HG03442 (cell line): ENCODE data around the gene SFMBT2.
"Not testable (repeated sequence)": the region's sequence is repeated elsewhere in the genome, so short reads cannot be mapped to it uniquely, and the experiment has no call there.

Experiments used
- ATAC-seq: cut with Tn5 transposase; IDR thresholded peaks from one replicate; pipeline ENCODE4 v1.9.1; 2021; ENCODE audit warnings: mild to moderate bottlenecking, moderate library complexity; ENCODE audit not compliant: unreplicated experiment

The SFMBT2 gene

DNA sequence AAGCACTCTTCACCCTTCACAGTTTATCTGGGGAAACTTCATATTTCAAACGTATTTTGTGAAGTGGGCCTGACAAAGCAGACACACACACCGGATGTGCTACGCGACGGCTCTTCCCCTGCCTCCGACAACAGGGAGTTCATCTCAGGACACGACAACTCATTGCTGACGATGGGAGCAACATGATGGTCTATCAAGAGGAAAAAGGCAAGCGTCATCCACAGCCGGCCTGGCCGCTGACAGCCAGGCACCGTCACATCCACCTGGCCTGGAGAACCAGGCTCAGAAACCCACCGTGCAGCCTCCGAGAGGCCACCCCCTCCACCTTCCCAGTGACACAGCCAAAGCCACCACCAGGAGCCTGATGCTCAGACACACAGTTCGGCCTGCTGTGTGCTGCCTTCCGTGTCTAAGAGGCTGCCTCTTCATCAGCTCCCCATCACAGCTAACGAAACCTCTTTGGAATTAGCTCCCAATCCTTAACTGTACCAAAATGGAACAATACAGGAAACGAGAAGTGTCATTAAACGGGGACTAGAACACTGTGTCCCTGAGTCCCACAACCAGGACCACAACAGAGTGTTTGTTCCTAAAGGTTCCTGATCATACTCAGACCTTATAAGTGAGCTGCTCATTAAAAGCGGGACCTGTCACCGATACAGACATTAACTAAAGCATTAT is 76.7 kb downstream of the SFMBT2 start:
- ATAC-seq = no peak

DNA sequence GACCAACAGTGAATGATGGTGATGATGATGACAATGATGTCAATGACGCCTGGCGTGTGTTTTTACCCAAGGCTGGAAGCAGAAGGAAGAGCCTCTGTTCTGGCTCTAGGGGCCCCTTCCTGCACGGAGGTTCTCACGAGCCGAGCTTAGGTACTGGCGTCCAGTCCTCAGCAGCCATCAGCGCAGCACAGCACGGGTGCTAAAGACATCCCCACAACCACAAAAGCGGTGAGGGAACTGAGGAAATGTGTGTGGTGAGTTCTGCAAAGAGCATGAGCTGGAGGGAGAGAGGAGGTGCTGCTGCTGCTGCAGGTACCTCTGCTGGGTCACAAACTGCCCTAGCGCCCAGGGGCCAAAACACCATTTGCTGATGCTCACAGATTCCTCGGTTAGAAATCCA is 81.6 kb downstream of the SFMBT2 start:
- no peak for ATAC-seq

DNA sequence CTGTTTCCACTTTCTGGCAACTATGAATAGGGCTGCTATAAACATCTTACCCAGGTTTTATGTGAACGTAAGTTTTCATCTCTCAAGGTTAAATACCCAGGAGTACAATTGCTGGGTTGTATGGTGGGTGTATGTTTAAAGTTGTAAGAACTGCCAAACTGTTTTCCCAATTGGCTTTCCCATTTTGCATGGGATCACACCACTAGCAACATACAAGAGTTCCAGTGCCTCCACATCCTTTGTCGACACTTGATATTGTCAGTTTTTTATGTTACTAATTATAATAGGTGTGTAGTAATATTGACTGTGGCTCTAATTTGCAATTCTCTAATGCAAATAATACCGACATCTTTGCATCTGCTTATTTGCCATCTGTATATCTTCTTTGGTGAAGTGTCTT is 82.9 kb downstream of the SFMBT2 start:
- no peak for ATAC-seq

DNA sequence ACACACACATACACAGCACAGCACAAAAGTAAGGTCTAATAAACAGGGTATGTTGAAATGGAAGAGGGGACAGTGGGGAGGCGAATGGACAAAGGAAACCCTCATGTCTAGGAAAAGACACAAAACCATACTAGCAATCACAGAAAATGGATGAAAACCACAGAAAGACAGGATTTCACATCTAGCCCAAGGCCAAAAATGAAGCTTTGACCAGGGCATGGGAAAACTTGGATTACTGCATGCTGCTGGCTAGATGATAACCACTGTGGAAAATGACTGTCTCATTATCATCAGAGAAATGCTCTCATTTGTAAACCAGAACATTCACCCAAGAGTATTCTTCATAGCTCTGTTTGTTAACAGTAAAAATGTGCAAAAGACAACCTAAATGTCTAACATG is 88.2 kb downstream of the SFMBT2 start:
- no peak for ATAC-seq

DNA sequence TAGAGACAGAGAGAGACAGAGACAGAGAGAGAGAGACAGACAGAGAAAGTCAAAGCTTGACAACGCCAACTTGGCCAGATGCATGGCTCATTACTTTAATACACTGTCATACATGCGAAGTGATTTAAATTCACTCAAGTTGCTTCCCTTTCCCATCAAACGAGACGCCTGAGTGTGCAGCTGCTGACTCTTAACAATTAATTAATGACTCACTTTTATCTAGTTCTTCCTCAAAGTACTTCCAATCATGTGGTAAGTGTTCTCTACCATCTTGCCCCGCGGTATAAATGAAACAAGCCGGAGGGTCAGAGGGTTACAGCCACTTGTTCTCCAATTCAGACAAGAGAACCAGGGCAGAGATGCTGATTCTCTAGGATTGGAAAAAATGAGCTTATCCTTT is 90.8 kb downstream of the SFMBT2 start:
- ATAC-seq = no peak

DNA sequence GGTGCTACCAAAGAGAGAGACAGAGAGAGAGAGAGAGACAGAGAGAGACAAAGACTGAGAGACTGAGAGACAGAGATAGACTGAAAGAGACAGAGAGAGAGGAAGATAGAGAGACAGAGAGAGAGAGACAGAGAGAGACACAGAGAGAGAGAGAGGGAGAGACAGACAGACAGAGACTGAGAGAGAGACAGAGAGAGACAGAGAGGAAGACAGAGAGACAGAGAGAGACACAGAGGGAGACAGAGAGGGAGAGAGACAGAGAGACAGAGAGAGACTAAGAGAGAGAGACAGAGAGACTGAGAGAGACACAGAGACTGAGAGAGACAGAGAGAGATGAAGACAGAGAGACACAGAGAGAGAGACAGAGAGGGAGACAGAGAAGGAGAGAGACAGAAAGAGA is 91.2 kb downstream of the SFMBT2 start:
- no peak for ATAC-seq

DNA sequence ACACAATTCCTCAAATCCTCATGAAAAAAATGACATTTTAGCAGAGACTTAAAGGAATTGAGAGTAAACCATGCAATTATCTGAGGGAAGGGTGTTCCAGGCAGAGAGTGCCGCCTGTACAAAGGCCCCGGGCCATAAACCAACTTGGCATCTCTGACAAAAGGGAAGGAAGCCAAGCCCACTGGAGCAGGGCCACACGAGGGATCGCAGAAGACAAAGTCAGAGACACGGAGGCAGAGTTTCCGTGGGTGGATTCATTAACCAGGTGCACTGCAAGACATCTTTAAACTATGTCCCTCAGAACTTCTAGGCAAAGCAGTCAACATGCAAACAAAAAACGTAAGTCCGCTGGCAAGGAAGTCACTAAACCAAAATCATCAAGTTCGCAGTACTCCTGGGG is 92.0 kb downstream of the SFMBT2 start:
- ATAC-seq = no peak

DNA sequence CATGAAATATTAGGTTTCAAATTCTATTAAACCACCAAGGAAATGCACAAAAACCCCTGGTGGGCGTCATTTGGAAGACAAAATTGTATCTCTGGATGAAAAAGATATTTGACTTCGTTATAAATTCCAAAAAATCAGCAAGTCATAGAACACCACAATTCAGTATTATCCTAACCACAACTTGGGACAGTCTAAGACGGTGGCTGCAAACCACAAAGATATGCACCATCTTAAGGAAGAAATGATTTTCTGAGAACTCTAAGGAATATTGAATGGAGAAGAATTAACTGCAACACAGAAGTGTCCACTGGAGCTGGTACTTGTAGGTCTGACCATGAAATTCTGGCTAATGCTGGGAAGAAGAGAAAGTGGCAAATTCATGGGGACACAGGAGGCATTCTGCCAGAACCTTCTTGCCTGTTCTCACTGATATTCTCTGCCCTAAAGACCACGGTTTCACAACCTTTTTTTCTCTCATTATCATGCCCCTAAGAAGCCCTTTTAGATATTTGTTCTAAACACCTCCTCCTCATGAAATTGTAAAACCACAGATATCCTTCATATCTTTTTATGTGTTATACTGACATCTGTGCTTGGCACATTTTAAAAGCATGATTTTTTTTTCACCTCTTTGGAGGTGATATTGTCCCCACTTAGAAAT is 92.9 kb downstream of the SFMBT2 start:
- no peak for ATAC-seq

DNA sequence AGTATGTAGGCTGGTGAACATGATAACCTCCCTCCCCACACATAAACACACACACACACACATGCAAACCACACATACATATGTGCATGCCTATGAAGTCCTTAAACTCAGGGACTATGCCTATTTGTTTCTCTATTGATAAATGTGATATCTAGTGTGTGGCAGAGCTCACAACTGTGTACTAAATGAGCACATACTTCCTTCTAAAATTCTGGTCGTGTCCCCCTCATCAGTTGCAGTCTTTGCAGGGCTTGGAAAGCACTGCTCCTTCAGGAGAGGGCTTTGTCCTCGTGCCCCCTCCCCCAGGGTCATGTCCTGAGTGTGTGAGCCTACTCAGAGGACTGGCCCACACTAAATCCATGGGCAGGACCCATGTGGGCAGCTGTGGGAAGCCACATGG is 94.0 kb downstream of the SFMBT2 start:
- no peak for ATAC-seq

DNA sequence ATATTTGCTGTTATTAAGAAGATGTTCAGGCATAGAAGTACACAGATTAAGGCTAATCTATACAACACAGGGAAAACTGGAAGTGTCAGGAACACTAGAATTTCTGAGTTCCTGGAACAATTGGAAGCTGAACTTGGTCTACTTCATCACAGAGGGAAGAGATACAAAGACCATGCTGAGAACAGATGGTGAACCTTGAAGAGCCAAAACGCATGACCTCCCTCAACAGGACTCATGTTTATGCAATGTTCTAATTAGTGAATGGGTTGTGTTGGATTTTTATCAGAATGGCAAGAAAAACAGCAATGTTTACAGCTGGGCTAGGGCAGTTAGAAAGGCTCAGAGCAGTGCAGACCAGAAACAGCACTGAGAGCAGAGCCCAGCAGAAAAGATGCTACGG is 94.9 kb downstream of the SFMBT2 start:
- ATAC-seq = no peak

DNA sequence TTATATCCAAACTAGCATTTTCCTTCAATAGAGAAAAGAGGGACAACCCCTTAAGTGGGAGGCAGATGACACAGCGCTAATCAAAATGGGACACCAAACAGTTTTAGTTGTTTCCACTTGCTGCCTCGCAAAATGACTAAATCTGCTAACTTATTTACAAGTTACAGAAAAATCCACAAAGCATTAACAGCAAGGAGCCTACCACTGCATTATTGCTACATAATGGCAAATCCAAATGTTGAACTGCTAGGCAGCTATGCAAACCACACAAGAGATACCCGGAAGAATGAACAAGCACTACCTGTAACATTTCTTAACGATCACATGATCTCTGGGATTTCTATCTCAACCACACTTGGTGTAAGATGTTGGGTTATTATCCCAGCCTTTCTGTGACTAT is 96.7 kb downstream of the SFMBT2 start:
- ATAC-seq = no peak

DNA sequence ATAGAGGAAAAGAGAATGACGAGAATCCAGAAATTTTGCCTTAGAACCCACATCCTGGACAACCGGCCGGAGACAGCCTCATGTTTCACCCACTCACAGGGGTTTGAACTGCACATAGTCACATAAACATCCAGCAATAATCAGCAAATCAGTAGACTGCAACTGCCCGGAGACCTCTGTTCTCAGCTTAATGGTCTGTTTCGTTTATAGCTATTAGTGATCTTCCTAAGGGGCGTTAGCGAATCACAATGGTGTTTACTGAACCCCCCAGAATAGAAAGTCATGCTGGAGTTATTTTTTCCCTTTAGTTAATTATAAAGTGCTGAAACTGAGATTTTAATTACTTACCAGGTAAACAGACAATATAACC is 98.4 kb downstream of the SFMBT2 start:
- ATAC-seq = no peak

DNA sequence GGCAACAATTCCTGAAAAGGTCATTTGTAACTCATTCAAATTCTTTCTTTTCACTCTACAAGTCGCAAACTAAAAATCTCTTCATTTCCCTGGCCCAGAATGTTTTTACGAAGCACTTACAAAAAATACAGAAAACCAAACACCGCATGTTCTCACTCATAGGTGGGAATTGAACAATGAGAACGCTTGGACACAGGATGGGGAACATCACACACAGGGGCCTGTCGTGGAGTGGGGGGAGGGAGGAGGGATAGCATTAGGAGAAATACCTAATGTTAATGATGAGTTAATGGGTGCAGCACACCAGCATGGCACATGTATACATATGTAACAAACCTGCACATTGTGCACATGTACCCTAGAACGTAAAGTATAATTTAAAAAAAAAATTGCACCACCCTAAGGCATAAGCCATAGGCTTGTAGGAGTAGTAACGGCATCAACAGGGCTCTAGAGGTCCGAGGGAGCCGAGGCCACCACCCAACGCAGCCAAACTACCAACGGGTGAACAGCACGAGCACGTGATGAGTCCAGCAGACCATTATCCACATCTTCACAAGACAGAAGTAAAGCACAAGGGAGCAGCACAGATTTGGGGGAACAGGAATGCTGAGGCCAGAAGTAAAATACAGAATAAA is 98.9 kb downstream of the SFMBT2 start:
- not testable (repeated sequence) for ATAC-seq

DNA sequence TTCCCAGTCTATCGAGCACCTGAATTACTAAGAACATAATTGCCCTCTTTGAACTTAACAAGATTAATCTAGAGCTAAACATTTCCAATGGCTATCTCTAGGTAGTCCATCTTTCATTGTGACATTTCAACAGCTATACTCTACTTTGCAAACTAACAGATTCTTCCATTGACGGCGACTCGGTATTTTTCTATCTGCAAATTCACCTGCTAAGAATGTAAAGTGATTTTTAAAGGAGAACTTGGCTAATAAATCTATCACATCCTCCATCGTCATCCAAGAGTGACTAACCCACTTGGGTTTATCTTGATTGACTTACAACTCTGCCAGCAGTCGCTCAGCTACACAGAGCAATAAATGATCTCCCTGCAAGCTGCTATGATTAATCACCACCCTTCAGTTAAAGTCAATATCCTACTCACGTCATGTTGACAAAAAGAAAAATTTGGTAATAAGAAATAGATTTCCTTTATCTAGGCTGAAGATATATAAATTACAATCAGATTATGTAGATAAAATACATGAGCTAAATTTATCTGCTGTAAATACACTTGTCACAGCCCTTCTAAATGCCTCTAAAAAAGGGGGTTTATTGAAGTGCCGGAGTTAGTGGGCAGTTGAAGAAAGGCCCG is 99.5 kb downstream of the SFMBT2 start:
- ATAC-seq = no peak

DNA sequence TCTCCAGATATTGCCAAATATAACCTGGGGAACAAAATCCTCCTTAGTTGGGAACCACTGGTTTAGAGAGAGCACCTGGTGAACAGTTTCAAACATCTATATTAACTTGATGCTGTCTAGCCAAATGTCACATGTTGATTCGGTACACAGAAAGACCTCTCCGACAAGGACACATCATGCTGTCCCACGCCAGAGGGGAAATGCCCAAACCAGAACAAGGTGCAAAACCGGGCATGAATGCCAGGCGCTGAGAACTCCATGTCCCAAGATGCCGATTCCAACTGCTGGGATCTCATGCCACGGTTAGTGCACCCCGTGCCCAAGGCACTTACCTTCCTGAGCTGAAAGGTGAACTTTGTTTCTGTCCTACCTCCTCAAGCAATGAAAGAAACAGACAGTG is 100.8 kb downstream of the SFMBT2 start:
- no peak for ATAC-seq

DNA sequence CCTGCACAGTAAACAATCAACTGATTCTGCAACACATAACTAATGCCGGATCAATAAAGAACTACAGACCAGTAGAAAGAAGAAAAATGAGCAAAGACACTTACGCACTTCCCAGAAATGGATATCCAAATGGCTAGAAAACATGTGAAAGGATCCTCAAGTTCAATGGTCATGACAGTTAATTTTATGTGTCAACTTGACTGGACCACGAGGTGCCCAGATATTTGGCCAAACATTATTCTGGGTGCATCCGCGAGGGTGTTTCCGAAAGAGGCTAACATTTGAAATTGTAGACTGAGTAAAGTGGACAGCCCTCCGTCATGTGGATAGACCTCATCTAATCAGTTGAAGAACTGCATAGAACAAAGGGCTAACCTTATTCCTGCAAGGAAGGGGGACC is 102.0 kb downstream of the SFMBT2 start:
- no peak for ATAC-seq

DNA sequence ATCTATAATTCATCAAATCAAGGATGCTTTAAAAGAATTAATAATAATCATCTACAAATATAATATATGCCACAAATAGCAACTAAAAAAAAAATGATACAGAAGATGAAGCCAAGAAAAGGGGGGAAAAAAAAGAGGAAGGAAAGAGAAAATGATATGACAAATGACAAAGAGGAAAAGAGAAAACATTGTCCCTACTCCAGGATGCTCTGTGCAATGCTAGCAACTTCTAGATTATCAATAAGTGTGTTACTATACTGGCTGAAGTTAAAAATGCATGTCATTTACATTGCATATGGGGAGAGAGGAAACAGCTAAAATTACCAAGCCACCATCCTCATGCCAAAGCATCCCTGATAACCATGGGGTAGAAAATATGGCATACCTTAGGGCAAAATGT is 104.2 kb downstream of the SFMBT2 start:
- no peak for ATAC-seq

DNA sequence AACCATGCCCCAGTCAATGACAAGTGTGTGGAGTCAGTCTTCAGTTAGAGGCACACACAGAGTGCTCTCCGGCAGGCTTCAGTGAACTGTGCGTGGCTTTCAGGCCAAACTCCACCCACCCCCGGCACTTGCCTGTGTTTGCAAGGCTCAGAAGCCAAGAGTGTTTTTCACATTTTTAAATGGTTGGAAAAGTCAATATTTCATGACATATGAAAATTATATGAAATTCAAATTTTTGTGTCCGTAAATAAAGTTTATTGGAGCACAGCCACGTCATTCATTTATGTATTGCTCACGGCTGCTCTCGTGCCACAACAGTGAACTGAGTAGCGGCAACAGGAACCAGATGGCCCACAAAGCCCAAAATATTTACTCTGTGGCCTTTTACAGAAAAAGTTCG is 104.7 kb downstream of the SFMBT2 start:
- no peak for ATAC-seq

DNA sequence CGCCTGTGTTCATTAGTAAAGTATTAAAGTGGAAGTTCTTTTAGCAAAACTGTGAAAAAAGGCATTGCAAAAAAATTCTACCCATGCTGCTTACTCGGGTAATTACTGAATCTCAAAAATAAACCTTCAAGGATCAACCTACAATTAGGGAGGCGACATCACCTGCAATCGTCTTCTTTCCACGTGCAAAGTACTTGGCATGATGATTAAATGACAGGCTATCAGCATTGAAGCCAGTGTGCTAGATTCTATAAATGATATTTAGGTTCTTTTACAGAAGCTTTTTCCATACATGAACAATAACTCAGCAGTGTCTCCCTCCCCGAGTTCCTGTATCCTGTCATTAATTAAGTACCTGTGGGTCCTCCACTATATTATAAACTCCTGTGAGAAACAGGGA is 105.8 kb downstream of the SFMBT2 start:
- no peak for ATAC-seq

DNA sequence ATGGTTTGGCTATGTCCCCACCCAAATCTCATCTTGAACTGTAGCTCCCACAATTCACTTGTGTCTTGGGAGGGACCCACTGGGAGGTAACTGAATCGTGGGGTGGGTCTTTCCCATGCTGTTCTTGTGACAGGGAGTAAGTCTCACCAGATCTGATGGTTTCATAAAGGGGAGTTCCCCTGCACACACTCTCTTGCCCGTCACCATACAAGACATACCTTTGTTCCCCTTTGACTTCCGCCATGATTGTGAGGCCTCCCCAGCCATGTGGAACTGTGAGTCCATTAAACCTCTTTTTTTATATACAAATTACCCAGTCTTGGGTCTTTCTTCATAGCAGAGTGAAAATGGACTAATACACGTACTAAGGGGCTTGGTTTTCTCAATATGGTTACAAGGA is 106.7 kb downstream of the SFMBT2 start:
- ATAC-seq = no peak

DNA sequence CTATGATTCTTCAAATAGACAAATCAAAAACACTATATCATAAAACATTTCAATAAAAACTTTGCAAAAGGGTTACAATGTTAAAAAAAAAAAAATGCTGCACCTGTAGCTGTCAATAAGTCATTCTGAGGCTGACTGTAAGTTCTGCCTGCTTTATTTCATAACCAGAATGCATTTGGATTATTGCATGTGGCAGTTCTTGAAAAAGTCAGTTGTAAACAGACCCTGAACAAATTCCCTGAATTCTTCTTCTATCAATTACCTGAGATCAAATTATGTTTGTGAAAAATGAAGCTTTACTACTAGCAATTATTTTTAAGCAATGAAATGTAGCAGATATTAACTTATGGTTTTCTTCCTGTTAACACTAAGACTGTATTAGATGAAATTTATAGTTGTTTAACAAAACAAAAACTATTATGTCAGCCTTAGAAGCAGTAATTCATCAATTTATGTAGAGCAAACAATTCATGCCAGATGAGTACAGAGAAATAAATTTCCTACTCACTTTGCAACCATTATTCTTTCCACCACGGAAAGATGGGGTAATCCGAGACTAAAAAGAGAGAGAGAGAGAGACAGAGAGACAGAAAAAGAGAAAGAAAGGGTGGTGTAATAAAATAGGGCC is 107.8 kb downstream of the SFMBT2 start:
- no peak for ATAC-seq
